HG03135 (cell line): ENCODE results near the gene HCLS1.

ENCODE experiments used
- ATAC-seq: cut with Tn5 transposase; IDR thresholded peaks from one replicate; pipeline ENCODE4 v1.9.1; 2021; ENCODE audit warnings: mild to moderate bottlenecking, moderate library complexity; ENCODE audit not compliant: unreplicated experiment

Gene HCLS1

DNA sequence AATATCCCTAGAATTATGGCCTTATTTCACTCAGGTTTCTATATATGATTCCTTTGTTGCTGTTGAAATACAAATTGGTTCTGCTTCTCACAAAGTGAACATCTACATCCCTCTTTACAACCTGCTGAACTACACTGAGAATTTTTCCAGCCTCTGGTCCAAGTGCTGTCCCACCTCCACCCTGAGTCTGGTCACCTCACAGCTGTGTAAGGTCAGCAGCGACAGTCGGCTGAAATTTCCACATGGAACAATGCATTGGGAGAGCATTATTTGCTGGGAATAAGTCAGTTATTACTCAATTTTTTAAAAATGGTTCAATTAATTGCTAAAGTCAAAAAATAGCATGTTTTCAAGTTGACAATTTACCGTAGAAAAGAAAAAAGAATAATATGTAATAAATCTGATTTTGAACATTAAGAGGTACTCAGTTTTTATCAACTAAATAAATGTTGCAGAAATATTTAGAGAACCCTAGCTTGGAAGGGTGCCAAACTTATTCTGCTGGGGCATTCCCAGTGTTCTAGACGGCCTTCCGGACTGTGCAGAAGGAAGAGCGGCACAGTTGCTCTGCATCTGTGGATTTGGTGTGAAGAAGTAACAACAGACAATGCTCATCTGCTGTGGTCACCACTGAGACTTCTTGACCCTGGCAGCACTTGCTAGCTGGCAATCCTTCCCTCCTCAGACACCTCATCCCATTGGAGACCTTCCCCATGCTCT lies 1.8 kb downstream of the HCLS1 start:
- ATAC-seq: no peak

DNA sequence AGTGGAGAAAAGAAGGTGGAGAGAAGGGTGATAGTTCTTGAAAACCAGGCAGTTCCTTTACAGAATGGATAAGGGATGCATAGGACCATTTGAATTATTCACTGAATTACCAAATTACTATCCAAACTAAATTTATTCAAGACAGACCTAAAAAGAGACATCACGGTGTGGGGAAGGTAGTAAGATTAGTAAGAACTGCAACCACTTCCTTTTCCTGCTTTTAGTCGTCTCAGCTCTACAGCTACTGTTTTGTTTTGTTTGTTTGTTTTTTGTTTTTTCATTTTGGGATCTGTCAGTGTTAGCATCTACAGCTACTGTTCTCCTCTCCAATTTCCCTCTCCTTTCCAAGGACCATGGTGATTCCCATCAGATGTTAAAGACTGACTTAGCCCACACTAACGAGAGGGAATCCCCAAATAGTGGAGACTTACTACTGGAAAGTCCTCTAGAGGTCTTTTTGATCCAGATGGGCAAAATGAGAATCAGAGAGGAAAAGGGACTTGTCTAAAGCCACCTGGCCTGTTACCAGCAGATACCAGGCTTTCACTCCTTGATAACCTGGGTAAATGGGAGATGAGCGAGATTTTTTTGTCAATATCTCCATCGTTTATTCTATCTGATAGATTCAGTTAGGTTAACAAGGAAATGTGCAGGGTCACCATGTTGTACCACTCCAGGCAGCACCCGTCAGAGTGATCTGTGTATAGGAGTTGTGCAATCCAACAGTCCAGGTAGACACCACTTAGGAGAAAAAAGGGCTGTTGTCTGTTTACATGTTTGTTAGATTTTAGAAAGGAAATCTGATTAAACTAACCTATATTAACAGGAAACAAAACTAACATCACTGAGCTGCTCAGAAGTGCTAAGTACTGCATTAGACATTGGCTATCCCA lies 6.0 kb downstream of the HCLS1 start:
- ATAC-seq: no peak

DNA sequence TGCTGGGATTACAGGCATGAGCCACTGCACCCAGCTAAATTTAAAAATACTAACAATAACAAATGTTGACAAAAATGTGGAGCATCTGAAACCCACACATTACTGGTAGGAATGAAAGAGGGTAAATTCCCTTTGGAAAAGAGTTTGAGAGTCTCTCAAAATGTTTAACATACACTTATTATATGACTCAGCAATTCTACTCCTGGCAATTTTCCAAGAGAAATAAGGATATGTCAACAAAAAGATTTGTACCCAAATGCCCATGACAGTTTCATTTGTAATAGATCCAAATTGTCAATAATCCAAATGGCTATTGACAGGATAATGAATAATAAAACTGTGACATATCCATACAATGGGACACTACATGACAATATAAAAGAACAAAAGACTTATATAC lies 9.0 kb downstream of the HCLS1 start:
- no peak for ATAC-seq

DNA sequence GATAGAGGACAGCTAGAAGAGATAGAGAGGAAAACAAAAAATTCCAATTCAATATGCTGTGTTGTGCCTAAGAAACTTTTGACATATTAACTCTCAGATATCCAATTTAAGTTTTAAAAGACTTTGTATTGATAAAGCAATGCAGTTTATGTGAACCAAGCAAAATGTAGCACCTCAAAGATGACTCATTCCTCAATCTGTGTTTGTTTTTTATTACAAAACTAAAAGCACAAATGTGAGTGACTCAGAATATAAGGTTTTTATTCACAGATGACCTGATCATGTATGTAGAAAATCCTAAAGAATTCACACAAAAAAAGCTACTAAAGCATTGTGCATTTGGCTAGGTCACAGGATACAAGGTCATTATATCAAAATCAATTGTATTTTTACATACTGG lies 11.1 kb downstream of the HCLS1 start:
- ATAC-seq: no peak

DNA sequence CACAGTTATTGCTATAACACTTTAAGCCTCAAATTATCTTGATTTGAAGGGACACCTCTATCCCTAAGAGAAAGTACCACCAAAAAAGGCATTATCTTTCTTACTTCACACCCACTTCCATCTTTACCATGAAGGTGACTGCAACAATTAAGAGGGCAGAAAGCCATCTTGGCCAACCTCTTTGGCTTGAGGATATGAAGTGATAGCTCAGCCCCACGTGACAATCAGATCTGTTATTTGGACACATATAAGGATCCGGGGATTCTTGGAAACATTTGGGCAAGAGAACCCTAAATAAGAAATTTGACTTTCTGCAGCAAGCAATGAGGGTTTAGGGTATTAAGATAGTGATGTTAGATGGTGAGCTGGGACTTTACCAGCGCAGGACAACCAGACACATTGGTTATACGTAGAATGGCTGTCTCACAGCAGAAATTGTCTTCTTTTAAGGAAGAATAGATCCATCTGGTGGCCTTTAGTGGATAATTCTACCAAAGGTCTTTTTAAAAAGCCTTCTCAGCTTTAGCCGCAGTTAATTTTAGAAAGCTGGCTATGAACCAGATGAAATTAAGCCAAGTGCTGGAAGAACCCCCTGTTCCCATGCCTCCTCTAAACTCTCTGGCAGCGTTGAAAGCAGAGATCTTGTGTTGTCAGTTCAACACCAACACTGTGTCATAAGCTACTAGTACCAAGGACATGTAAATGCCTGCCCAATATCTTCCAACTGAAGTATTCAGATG lies 12.3 kb downstream of the HCLS1 start:
- no peak for ATAC-seq

DNA sequence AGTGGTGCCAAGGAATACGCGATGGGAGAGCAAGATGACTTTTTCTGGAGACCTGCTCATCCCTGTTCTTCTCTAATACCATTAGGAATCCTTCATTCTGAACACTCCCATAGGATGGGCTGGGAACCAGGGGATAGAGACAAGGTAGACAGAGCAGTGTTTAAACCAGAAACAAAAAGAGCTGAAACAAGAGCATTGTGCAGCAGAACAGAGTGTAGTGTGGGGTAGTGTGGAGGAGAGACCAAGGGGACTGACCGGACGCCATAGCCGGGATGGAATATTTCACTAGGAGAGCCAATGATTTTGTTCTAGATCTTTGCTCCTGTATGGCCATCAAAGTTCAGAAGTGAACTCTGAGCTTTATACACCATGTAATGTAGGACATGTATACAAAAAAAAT lies 15.6 kb downstream of the HCLS1 start:
- ATAC-seq: no peak

DNA sequence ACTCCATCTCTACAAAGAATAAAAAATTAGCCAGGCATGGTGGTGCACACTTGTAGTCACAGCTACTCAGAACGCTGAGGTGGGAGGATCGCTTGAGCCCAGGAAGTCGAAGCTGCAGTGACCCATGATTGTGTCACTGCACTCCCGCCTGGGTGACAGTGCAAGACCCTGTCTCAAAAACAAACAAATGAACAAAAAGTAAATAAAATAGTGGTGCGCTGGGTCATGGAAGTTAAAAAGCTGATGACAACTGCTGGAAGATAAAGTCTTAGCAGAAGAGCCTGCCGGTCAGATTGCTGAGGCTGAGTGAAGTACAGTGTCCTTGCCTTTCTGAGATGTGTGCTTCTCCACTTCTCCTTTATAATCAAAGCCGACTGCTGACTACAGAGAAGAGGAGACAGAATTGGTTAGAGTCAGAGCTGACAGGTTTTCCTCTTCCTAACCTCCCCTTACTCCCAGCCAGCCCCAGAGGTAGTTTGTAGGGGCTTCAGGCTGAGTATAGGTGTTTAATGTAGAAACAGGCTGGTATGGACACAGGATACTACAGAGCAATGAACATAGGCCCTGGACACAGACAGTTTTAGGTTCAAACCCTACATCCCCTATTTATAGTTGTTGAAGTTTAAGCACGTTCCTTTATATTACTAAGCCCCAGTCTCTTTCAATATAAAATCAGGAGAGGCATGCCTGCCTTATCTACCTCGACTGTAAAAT lies 17.9 kb downstream of the HCLS1 start:
- no peak for ATAC-seq

DNA sequence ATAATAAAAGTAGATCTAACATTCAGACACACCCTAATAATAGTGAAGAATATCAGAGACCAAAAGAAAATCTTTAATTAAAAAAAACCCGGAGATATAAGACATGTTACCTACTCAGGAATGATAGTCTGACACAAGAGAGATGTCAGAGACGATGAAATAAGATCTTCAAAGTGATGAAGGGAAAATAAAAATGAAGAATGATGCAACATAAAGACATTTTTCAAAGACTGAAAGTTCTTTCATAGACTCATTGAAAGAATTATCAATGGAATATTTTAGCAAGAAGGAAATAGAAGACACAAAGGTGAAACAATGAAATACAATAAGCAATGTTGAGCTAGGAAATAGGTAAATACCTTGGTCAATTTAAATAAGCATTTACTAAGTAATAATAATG lies 19.6 kb downstream of the HCLS1 start:
- ATAC-seq: no peak

DNA sequence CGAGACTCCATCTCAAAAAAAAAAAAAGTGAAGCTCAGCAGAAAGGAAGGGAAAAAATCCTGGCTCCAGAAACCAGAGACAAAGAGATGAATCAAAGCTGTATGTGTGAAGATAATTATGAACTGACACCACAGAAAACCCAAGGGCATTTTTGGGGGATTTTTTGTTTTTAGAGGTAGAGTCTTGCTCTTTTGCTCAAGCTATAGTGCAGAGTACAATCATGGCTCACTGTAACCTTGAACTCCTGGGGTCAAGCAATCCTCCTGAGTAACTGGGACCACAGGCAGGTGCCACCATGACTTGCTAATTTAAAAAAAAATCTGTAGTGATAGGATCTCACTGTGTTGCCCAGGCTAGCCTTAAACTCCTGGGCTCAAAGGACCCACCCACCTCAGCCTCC lies 22.8 kb downstream of the HCLS1 start:
- no peak for ATAC-seq

DNA sequence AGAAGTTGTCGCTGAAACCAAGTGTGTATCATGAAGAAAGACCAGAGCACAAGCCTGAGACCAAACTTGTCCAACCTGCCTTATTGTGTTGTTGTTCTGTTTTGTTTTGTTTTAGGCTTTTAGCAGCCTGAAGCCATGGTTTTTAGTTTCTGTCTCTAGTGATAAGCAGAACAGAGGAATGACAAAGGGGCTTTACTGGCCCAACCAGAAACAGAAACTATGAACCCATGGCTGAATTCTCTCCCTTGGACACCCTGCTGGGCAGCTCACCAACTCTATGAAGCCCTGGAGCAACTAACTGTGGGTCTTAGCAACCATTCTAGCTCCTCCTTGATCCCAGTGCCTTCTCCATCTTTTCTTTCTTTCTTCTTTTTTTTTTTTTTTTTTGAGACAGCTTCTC lies 30.3 kb downstream of the HCLS1 start:
- no peak for ATAC-seq

DNA sequence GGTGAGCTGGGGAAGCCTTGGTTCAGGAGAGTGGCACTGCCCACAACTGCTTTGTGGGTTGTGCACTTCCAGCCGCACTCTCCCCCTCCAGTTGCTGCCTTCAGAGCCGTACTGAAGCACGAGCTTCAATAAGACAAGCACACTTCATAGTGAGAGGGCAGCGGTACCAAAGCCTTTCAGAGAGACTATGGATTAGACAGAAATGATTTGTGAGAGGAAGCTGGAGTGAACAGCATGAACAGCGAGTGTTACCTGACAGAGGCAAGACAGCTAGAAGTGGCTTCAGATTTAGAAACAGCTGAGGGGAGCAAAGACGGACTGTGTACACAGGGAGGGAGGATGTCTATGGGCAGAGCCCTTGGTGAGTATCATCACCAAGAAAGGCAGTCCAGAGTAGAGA lies 31.1 kb downstream of the HCLS1 start:
- ATAC-seq: no peak

DNA sequence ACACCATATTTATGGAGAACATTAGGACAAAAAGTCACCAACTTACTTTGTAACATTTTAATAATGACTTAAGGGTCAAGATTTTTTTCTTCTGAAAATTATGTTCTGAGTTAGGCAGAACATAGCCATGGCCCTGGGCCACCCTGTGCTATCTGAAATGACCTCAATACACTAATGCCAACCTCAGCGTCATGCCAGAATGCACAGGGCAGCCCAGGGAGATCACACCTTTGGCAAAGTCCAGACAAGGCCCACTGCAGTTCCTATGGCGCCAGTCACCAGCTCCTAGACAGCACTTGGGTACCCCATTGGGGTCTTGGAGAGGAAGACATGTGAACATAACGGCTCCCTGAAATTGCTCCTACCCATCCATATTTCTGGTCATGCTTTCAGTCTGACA lies 33.1 kb downstream of the HCLS1 start:
- no peak for ATAC-seq

DNA sequence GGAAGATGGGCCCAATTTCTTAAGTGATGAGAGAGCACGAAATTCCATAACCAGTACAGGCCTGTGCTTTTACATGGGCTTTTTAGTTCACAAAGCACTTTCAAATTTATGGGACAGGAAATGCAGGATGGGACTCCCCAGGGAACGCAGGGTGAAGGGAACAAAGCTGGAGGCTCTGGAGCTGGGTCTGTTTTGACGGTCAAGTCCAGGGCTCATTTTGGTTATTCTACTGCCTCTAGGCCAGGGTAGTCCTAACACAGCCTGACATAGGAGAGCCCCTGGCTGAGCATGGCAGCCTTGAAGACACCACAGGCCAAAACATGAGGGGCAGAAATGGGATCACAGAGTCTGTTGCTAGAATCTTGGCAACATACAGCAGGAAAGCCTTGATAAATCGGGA lies 33.5 kb downstream of the HCLS1 start:
- no peak for ATAC-seq

DNA sequence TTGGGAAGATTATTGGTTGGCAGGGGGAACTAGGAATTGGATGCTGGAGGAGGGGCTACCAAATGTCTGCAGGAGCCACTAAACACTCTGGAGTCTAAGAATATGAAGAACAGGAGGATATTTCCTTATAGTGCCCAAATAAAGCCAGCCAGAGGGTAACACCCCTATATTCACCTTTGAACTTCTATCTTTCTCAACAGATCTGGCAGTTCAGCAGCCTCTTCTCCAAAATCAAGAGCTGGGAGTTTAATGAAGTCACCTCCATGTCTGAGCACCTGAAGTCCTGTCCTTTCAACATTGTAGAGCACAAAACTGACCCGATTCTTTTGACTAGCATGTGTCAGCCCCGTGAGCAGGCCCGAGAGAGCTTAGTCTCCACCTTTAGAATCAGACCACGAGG lies 34.2 kb downstream of the HCLS1 start:
- ATAC-seq: no peak

DNA sequence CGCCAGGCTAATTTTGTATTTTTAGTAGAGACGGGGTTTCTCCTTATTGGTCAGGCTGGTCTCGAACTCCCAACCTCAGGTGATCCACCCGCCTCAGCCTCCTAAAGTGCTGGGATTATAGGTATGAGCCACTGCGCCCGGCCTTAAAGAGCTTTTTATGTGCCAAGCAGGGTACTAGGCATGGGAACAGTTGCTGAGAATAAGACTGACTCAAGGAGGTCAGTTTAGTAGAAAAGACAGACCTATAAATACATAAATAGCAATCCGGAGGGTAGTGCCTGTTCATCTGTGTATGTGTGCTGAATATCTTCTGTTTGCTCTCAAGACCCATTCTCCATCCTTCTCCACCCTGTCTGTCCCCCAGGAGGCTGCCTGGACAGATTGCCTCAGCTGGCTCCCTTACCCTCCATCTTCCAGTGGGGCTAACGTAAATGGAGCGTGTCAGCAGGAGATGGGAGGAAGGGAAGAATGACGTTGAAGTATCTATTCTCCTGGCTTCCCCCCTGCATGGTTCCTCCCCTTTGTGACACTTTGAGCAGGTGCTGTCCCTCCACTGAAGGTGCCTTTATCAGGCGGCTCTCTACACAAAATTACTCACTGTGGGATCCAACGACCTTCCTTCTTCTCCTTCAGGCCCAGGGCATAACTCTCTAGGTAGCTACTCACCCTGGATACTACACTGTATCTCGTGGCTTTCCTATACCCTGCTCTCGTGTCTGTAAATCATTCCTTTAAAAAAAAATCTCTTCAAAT lies 36.4 kb downstream of the HCLS1 start:
- no peak for ATAC-seq

DNA sequence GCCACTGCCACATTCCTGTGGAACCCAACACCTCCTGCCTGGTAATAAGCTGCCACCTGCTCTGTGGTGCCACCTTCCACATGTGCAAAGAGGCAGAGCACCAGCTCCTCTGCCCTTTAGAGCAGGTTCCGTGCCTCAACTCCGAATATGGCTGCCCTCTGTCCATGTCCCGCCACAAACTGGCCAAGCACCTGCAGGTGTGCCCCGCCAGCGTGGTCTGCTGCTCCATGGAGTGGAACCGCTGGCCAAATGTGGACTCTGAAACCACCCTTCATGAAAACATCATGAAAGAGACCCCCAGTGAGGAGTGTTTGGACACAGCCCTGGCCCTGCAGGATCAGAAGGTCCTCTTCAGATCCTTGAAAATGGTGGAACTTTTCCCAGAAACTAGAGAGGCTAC lies 39.2 kb downstream of the HCLS1 start:
- ATAC-seq: no peak

DNA sequence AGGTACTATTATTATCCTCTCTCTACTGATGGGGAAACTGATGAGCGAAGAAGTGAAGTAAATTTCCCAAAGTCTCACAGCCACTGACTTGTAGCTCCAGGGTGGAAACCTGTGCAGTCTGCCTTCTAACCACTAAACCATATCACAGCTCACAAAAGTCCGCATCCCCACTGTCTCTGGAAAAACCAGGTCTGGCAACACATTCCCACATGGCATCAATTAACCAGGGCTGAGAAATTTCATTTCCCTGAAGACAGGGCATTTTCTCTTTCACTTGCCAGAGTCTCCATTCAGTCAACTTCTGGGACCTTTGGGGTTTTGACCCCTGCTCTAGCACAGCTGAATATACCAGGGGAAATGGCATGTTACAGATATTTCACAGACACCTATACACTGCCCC lies 41.0 kb downstream of the HCLS1 start:
- ATAC-seq: no peak

DNA sequence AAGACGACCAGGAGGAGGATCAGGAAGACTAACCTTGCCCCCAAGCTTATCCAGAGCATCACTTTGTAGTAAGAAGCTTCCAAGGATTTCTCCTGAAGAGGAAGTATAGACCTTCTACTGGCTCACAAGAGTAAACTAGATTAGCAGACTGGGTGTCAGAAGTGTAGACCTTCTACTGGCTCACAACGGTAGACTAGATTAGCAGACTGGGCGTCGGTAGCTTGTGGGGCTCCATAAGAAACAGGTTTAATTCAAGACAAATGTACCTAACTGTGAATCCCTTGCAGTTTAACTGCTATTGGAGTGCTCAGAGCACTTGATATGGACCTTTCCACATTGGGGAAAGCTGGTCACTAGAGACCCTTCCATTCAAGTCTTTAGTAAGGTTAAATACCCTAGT lies 54.6 kb downstream of the HCLS1 start:
- no peak for ATAC-seq

DNA sequence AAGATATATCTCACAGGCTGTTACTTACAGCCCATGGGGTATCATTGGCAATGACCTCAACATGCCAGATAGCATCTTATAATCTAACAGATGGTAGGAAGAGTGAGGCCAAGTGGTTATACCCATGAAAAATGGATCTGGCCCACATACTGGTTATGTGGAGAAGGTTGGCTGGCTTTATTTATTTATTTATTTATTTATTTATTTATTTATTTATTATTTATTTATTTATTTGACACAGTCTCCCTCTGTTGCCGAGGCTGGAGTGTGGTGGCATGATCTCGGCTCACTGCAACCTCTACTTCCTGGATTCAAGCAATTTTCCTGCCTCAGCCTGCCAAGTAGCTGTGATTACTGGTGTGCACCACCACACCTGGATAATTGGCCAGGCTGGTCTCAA lies 55.9 kb downstream of the HCLS1 start:
- no peak for ATAC-seq

DNA sequence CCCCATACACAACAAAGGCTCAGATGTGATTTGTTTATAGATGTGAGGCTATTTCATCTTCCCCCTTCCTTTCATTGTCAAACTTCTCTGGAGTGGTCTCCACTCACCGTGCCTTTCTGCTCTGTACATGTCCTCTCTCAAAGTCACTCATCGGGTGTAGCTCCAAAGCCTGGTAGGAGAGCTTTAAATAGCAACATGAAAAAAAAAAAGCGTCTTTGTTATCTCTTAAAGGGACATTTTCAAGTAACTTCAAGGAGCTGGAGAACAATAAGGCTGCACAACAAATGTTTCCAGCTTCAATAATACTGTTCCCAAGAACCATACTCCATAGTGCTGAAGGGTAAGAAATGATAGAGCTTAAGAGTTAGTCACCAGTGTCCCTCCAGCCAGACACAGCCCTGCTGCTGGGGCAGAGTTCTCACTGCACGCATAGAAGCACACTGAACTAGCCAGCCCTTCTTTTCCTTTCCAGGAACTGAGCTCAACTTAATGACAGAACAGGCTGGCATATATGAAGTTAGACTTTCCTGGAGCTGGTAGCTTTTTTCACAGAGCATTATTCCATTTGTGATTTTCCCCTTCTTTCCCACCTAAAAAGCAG lies 59.4 kb downstream of the HCLS1 start:
- no peak for ATAC-seq
